ENCODE data around the gene RPS24. TPM values are rescaled to one million over a fixed set of nuclear protein-coding genes. Genes with fewer than 3 reads are reported as not detected.
"Not testable (repeated sequence)": the region's sequence is repeated elsewhere in the genome, so short reads cannot be mapped to it uniquely, and the experiment has no call there.

Gene RPS24
- total RNA-seq, 2 experiments from 2014 or later: 1,812 to 1,903 TPM

DNA sequence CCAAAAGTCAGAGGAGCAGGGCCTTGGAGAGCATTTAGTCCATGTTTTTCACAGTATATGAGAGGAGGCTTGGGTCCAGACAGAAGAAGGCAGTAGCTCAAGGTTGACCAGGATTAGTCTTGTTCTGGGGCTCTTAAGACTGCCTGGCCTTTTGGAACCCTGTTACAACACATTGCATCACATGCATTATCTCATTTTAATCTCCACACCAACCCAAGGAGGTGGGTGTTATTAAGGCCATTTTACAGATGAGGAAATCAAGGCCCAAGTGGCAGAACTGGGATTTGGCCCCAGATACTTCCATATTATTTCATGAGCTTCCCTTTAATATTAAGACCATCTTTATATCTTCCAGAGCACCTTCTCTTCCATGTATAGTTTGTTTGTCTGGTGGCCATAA lies 38.8 kb downstream of the RPS24 start:
- ChIA-PET POLR2A (no interaction called here), CTCF (no interaction called here)

DNA sequence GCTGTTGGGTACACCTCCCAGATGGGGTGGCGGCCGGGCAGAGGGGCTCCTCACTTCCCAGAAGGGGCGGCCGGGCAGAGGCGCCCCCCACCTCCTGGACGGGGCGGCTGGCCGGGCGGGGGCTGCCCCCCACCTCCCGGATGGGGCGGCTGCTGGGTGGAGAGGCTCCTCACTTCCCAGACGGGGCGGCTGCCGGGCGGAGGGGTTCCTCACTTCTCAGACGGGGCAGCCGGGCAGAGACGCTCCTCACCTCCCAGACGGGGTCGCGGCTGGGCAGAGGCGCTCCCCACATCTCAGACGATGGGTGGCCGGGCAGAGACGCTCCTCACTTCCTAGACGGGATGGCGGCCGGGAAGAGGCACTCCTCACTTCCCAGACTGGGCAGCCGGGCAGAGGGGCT lies 42.1 kb downstream of the RPS24 start:
- ATAC-seq (ENCODE audit: poor library complexity); H3K36me3 ChIP-seq (ENCODE audit: insufficient read depth, low read length); H3K27ac Mint-ChIP-seq; POLR2A ChIA-PET; H3K4me3 ChIP-seq (ENCODE audit: low read length); DNase-seq; H3K27ac ChIP-seq (ENCODE audit: low read depth in 1 of 2, low read length in 2 of 2); H3K4me1 ChIP-seq (ENCODE audit: insufficient read depth, low read length); H3K36me3 Mint-ChIP-seq (ENCODE audit: low read depth); intact Hi-C loops (cut with DNase I, micrococcal nuclease); CTCF ChIA-PET; H3K4me1 Mint-ChIP-seq (ENCODE audit: low read depth); H3K4me3 Mint-ChIP-seq; H3K27me3 ChIP-seq (ENCODE audit: control insufficient read depth in 1 of 2, insufficient read depth in 2 of 2, low read length in 2 of 2); H3K27me3 Mint-ChIP-seq; H3K9me3 Mint-ChIP-seq: not testable (repeated sequence)
- H3K9me3 ChIP-seq (ENCODE audit: control insufficient read depth in 1 of 2, insufficient read depth in 1 of 2, low read length in 2 of 2): peaks cover 0 to 16% of the 10 kb centered on the region in 2 experiments

More for the DNA sequence above, 38.8 kb downstream of the RPS24 start:
- no peak overlapping the region for H3K27ac ChIP-seq (ENCODE audit: low read depth in 1 of 2, low read length in 2 of 2)
- no peaks in the 10 kb centered on the region for H3K4me1 ChIP-seq (ENCODE audit: insufficient read depth, low read length)
- intact Hi-C loops (cut with DNase I, micrococcal nuclease): no loop called here
- Mint-ChIP-seq H3K27ac (no peak overlapping the region), H3K4me3 (no peak overlapping the region), H3K9me3 (no peaks in the 10 kb centered on the region), H3K27me3 (no peaks in the 10 kb centered on the region), H3K4me1 (ENCODE audit: low read depth) (no peaks in the 10 kb centered on the region), H3K36me3 (ENCODE audit: low read depth) (peaks cover 4% of the 10 kb centered on the region)
- H3K4me3 ChIP-seq (ENCODE audit: low read length): no peak overlapping the region
- no peak for ATAC-seq (ENCODE audit: poor library complexity)
- TF ChIP-seq, protein P1, sequence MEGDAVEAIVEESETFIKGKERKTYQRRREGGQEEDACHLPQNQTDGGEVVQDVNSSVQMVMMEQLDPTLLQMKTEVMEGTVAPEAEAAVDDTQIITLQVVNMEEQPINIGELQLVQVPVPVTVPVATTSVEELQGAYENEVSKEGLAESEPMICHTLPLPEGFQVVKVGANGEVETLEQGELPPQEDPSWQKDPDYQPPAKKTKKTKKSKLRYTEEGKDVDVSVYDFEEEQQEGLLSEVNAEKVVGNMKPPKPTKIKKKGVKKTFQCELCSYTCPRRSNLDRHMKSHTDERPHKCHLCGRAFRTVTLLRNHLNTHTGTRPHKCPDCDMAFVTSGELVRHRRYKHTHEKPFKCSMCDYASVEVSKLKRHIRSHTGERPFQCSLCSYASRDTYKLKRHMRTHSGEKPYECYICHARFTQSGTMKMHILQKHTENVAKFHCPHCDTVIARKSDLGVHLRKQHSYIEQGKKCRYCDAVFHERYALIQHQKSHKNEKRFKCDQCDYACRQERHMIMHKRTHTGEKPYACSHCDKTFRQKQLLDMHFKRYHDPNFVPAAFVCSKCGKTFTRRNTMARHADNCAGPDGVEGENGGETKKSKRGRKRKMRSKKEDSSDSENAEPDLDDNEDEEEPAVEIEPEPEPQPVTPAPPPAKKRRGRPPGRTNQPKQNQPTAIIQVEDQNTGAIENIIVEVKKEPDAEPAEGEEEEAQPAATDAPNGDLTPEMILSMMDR (IDR thresholded peaks at IDR 0.05): no peak
- H3K27me3 ChIP-seq (ENCODE audit: control insufficient read depth in 1 of 2, insufficient read depth in 2 of 2, low read length in 2 of 2): no peaks in the 10 kb centered on the region
- peaks cover 0 to 16% of the 10 kb centered on the region in 2 experiments for H3K9me3 ChIP-seq (ENCODE audit: control insufficient read depth in 1 of 2, insufficient read depth in 1 of 2, low read length in 2 of 2)
- DNase-seq: no peak
- no peaks in the 10 kb centered on the region for H3K36me3 ChIP-seq (ENCODE audit: insufficient read depth, low read length)

- intact Hi-C loops (cut with DNase I, micrococcal nuclease): no loop called here
- H3K36me3 Mint-ChIP-seq (ENCODE audit: low read depth): peaks cover 4% of the 10 kb centered on the region
- no peaks in the 10 kb centered on the region for H3K27me3 Mint-ChIP-seq
- H3K27ac Mint-ChIP-seq: no peak overlapping the region
- Histone ChIP-seq H3K4me3 (ENCODE audit: low read length) (no peak overlapping the region), H3K27me3 (ENCODE audit: control insufficient read depth in 1 of 2, insufficient read depth in 2 of 2, low read length in 2 of 2) (no peaks in the 10 kb centered on the region), H3K27ac (ENCODE audit: low read depth in 1 of 2, low read length in 2 of 2) (no peak overlapping the region), H3K4me1 (ENCODE audit: insufficient read depth, low read length) (no peaks in the 10 kb centered on the region), H3K9me3 (ENCODE audit: control insufficient read depth in 1 of 2, insufficient read depth in 1 of 2, low read length in 2 of 2) (peaks cover 0 to 16% of the 10 kb centered on the region in 2 experiments), H3K36me3 (ENCODE audit: insufficient read depth, low read length) (no peaks in the 10 kb centered on the region)
- H3K4me1 Mint-ChIP-seq (ENCODE audit: low read depth): no peaks in the 10 kb centered on the region
- H3K9me3 Mint-ChIP-seq: no peaks in the 10 kb centered on the region
- ATAC-seq (ENCODE audit: poor library complexity) (no peak), DNase-seq (no peak)
- CTCF ChIA-PET: no interaction called here
- POLR2A ChIA-PET: no interaction called here
- no peak overlapping the region for H3K4me3 Mint-ChIP-seq
- TF ChIP-seq, protein P1 (IDR thresholded peaks at IDR 0.05): no peak
These were observed 45.1 kb downstream of the RPS24 start for GRCh38 chr10:78078539-78079330.

- ATAC-seq (ENCODE audit: poor library complexity): no peak
- H3K27ac ChIP-seq (ENCODE audit: low read depth in 1 of 2, low read length in 2 of 2): no peak overlapping the region
- H3K27me3 ChIP-seq (ENCODE audit: control insufficient read depth in 1 of 2, insufficient read depth in 2 of 2, low read length in 2 of 2): no peaks in the 10 kb centered on the region
- no peaks in the 10 kb centered on the region for H3K36me3 ChIP-seq (ENCODE audit: insufficient read depth, low read length)
- no peaks in the 10 kb centered on the region for H3K4me1 ChIP-seq (ENCODE audit: insufficient read depth, low read length)
- H3K27me3 Mint-ChIP-seq: no peaks in the 10 kb centered on the region
- intact Hi-C loops (cut with DNase I, micrococcal nuclease): no loop called here
- H3K4me3 Mint-ChIP-seq: no peak overlapping the region
- H3K36me3 Mint-ChIP-seq (ENCODE audit: low read depth): peaks cover under 1% of the 10 kb centered on the region
- H3K4me3 ChIP-seq (ENCODE audit: low read length): no peak overlapping the region
- H3K9me3 Mint-ChIP-seq: no peaks in the 10 kb centered on the region
- no peak for DNase-seq
- ChIA-PET POLR2A (no interaction called here), CTCF (no interaction called here)
- H3K27ac Mint-ChIP-seq: no peak overlapping the region
- TF ChIP-seq, protein P1 (IDR thresholded peaks at IDR 0.05): no peak
- H3K4me1 Mint-ChIP-seq (ENCODE audit: low read depth): no peaks in the 10 kb centered on the region
- peaks cover 0 to 16% of the 10 kb centered on the region in 2 experiments for H3K9me3 ChIP-seq (ENCODE audit: control insufficient read depth in 1 of 2, insufficient read depth in 1 of 2, low read length in 2 of 2)
These were observed 45.7 kb downstream of the RPS24 start for GRCh38 chr10:78079411-78079810.

Measured in CD4-positive, alpha-beta T cell (primary cell).